Measurements from ENCODE around the gene DMD.
A peak's percentile ranks its signal among the peaks of the same experiment; 100 is the strongest.

DMD gene

GRCh38 chrX:31279359-31279758 is 1932.0 kb downstream of the DMD start:
- Histone ChIP-seq H3K27me3 (ENCODE audit: control insufficient read depth in 1 of 2, insufficient read depth in 2 of 2, low read length in 2 of 2) (no peaks in the 10 kb centered on the region), H3K9me3 (ENCODE audit: control insufficient read depth in 2 of 2, low read length in 2 of 2) (no peaks in the 10 kb centered on the region), H3K36me3 (ENCODE audit: control insufficient read depth in 2 of 2, insufficient read depth in 2 of 2, low read length in 2 of 2) (no peaks in the 10 kb centered on the region), H3K27ac (ENCODE audit: low read length) (no peak overlapping the region), H3K4me1 (ENCODE audit: control insufficient read depth, insufficient read depth, low read length) (no peaks in the 10 kb centered on the region), H3K4me3 (ENCODE audit: low read length in 2 of 2) (no peak overlapping the region), H3K9ac (ENCODE audit: low read length in 2 of 2) (no peak overlapping the region)

DNA sequence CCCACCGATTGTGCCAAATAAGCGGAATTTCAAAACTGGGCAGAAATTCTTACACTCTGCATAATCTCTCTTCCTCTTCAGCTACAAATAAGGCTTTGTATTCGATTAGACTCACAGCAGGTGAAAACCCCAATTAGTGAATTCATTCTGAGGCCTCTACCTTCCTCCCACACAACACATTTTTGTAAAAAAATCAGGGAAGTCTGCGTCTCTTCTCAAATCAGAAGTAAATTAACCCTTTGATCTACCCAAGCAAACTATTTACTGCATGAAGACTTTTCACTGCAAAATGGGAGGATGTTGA is 1938.9 kb downstream of the DMD start:
- Histone ChIP-seq H3K9ac (ENCODE audit: low read length in 2 of 2) (no peak overlapping the region), H3K4me1 (ENCODE audit: control insufficient read depth, insufficient read depth, low read length) (no peaks in the 10 kb centered on the region), H3K27ac (ENCODE audit: low read length) (no peak overlapping the region), H3K9me3 (ENCODE audit: control insufficient read depth in 2 of 2, low read length in 2 of 2) (no peaks in the 10 kb centered on the region), H3K4me3 (ENCODE audit: low read length in 2 of 2) (no peak overlapping the region), H3K36me3 (ENCODE audit: control insufficient read depth in 2 of 2, insufficient read depth in 2 of 2, low read length in 2 of 2) (no peaks in the 10 kb centered on the region), H3K27me3 (ENCODE audit: control insufficient read depth in 1 of 2, insufficient read depth in 2 of 2, low read length in 2 of 2) (no peaks in the 10 kb centered on the region)

DNA sequence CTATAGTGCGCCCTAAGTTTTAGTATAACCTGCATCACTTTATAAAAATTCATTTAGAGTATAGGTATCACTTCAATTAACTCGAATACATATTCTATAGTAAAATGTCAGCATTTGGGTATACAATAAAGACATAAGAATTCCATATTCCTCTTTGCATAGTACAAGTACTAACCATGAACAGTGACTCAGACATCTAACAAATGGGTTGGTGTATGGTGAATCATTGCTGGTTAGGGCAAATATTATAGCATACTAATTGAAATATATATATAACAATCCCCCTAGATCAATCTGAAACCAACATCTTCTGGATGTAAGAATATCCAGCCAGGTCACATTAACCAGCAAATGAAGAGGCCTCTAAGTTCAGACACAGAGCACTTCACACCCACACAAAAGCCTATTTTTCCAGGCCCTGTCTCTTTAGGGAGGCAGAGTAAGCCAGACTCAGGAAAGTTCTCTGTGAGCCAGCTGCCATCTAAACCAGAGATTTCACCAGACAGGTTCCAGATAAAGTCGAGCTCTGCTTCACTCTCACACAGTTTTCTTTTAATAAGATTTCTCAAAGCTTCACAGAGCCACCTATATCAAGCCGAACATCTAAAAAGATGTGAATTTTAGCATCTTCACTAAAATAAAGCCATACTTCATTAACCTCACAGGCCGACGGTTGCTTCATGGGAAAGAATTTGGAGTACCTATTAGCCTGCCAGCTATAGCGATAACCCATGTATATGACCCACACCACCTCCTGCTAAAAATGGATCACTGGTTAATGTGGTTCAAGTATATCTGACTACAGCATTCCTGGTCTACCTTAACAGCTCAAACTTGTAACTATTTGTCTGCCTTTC is 1939.5 kb downstream of the DMD start:
- no peak overlapping the region for H3K27ac ChIP-seq (ENCODE audit: low read length)
- H3K36me3 ChIP-seq (ENCODE audit: control insufficient read depth in 2 of 2, insufficient read depth in 2 of 2, low read length in 2 of 2) = no peaks in the 10 kb centered on the region
- no peak overlapping the region for H3K9ac ChIP-seq (ENCODE audit: low read length in 2 of 2)
- H3K27me3 ChIP-seq (ENCODE audit: control insufficient read depth in 1 of 2, insufficient read depth in 2 of 2, low read length in 2 of 2) = no peaks in the 10 kb centered on the region
- H3K4me1 ChIP-seq (ENCODE audit: control insufficient read depth, insufficient read depth, low read length) = no peaks in the 10 kb centered on the region
- no peaks in the 10 kb centered on the region for H3K9me3 ChIP-seq (ENCODE audit: control insufficient read depth in 2 of 2, low read length in 2 of 2)
- H3K4me3 ChIP-seq (ENCODE audit: low read length in 2 of 2) = no peak overlapping the region

GRCh38 chrX:31269914-31270313 is 1941.4 kb downstream of the DMD start:
- no peaks in the 10 kb centered on the region for H3K27me3 ChIP-seq (ENCODE audit: control insufficient read depth in 1 of 2, insufficient read depth in 2 of 2, low read length in 2 of 2)
- H3K36me3 ChIP-seq (ENCODE audit: control insufficient read depth in 2 of 2, insufficient read depth in 2 of 2, low read length in 2 of 2) = no peaks in the 10 kb centered on the region
- no peaks in the 10 kb centered on the region for H3K4me1 ChIP-seq (ENCODE audit: control insufficient read depth, insufficient read depth, low read length)
- H3K9me3 ChIP-seq (ENCODE audit: control insufficient read depth in 2 of 2, low read length in 2 of 2) = no peaks in the 10 kb centered on the region
- H3K4me3 ChIP-seq (ENCODE audit: low read length in 2 of 2) = no peak overlapping the region
- H3K27ac ChIP-seq (ENCODE audit: low read length) = no peak overlapping the region
- H3K9ac ChIP-seq (ENCODE audit: low read length in 2 of 2) = no peak overlapping the region

GRCh38 chrX:31268359-31268758 is 1943.0 kb downstream of the DMD start:
- H3K9ac ChIP-seq (ENCODE audit: low read length in 2 of 2) = no peak overlapping the region
- no peak overlapping the region for H3K27ac ChIP-seq (ENCODE audit: low read length)
- H3K4me3 ChIP-seq (ENCODE audit: low read length in 2 of 2) = no peak overlapping the region
- no peaks in the 10 kb centered on the region for H3K27me3 ChIP-seq (ENCODE audit: control insufficient read depth in 1 of 2, insufficient read depth in 2 of 2, low read length in 2 of 2)
- no peaks in the 10 kb centered on the region for H3K36me3 ChIP-seq (ENCODE audit: control insufficient read depth in 2 of 2, insufficient read depth in 2 of 2, low read length in 2 of 2)
- no peaks in the 10 kb centered on the region for H3K9me3 ChIP-seq (ENCODE audit: control insufficient read depth in 2 of 2, low read length in 2 of 2)
- no peaks in the 10 kb centered on the region for H3K4me1 ChIP-seq (ENCODE audit: control insufficient read depth, insufficient read depth, low read length)

DNA sequence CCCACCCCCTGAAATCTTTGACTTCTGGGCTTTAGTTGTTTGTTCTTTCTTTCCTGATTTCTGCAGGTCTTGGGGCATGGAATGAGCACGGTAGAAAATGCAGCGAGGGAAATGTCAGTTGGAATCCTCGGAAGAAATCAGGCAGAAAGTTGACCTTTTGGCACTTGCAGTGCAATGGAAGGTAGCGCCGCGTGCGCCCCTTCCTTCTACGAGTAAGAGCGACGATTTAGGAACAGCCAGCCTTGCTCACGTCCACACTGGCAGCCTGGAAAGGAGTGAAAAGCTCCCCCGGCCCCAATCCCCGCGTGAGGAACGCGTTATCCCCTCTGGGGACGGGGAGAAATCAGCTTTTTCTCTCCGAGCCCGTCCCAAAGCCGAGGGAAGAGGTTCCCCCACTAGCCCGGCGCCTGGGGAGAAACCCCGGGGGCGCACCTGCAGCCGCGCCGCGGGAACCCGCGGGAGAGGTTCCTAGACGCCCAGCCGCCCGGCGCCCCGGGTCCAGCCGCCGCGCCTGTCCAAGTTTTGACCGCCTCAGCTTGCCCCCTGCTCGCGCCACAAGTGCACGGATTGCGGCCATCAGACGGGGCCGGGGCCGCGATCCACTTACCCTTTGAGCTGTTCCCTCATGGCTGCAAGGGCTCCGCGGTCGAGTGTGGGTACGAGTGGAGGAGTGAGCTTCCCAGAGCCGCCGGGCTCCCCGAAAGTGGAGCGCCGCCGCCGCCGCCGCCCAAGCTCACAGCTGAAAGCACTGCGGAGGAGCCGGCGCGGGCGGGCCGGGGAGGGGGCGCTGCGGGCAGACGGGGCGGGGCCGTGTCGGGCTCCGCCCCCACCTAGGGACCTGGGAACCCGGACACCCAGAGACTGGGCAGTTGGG is 1944.9 kb downstream of the DMD start:
- H3K4me1 ChIP-seq (ENCODE audit: control insufficient read depth, insufficient read depth, low read length) = no peaks in the 10 kb centered on the region
- peak overlapping the region; percentile 63 to 69 for H3K4me3 ChIP-seq (ENCODE audit: low read length in 2 of 2)
- H3K36me3 ChIP-seq (ENCODE audit: control insufficient read depth in 2 of 2, insufficient read depth in 2 of 2, low read length in 2 of 2) = no peaks in the 10 kb centered on the region
- H3K9me3 ChIP-seq (ENCODE audit: control insufficient read depth in 2 of 2, low read length in 2 of 2) = no peaks in the 10 kb centered on the region
- H3K27me3 ChIP-seq (ENCODE audit: control insufficient read depth in 1 of 2, insufficient read depth in 2 of 2, low read length in 2 of 2) = no peaks in the 10 kb centered on the region
- no peak overlapping the region for H3K27ac ChIP-seq (ENCODE audit: low read length)
- peak overlapping the region in 1 of 2 donors; percentile 44 for H3K9ac ChIP-seq (ENCODE audit: low read length in 2 of 2)

- Histone ChIP-seq H3K4me1 (ENCODE audit: control insufficient read depth, insufficient read depth, low read length) (no peaks in the 10 kb centered on the region), H3K9ac (ENCODE audit: low read length in 2 of 2) (no peak overlapping the region), H3K36me3 (ENCODE audit: control insufficient read depth in 2 of 2, insufficient read depth in 2 of 2, low read length in 2 of 2) (no peaks in the 10 kb centered on the region), H3K27me3 (ENCODE audit: control insufficient read depth in 1 of 2, insufficient read depth in 2 of 2, low read length in 2 of 2) (no peaks in the 10 kb centered on the region), H3K4me3 (ENCODE audit: low read length in 2 of 2) (peak overlapping the region in 1 of 2 donors; percentile 1), H3K9me3 (ENCODE audit: control insufficient read depth in 2 of 2, low read length in 2 of 2) (no peaks in the 10 kb centered on the region), H3K27ac (ENCODE audit: low read length) (no peak overlapping the region)
Measured at GRCh38 chrX:31265383-31265782, 1946.0 kb downstream of the DMD start.

DNA sequence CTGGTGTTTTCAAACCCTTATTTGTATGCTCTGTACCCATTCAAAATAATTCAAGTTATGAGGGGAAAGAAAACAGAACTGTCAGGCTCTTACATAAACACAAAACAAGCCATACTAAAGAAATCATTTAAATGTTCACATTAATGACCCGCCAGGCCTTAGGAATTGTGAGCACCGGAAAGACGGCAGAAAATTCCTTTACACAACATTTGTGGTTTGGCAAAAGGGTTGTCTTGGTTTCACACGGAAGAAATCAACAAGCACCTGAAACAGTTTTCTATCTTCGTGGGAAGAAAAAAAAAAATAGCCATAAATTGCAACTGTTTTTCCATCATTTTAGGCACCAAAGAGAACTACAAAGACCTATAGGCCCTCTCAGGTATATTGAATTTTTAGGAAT is 1951.0 kb downstream of the DMD start:
- no peaks in the 10 kb centered on the region for H3K4me1 ChIP-seq (ENCODE audit: control insufficient read depth, insufficient read depth, low read length)
- H3K27ac ChIP-seq (ENCODE audit: low read length) = no peak overlapping the region
- H3K9ac ChIP-seq (ENCODE audit: low read length in 2 of 2) = no peak overlapping the region
- no peaks in the 10 kb centered on the region for H3K36me3 ChIP-seq (ENCODE audit: control insufficient read depth in 2 of 2, insufficient read depth in 2 of 2, low read length in 2 of 2)
- no peaks in the 10 kb centered on the region for H3K27me3 ChIP-seq (ENCODE audit: control insufficient read depth in 1 of 2, insufficient read depth in 2 of 2, low read length in 2 of 2)
- no peak overlapping the region for H3K4me3 ChIP-seq (ENCODE audit: low read length in 2 of 2)
- H3K9me3 ChIP-seq (ENCODE audit: control insufficient read depth in 2 of 2, low read length in 2 of 2) = no peaks in the 10 kb centered on the region

- Histone ChIP-seq H3K9ac (ENCODE audit: low read length in 2 of 2) (no peak overlapping the region), H3K36me3 (ENCODE audit: control insufficient read depth in 2 of 2, insufficient read depth in 2 of 2, low read length in 2 of 2) (no peaks in the 10 kb centered on the region), H3K4me3 (ENCODE audit: low read length in 2 of 2) (no peak overlapping the region), H3K27ac (ENCODE audit: low read length) (no peak overlapping the region), H3K9me3 (ENCODE audit: control insufficient read depth in 2 of 2, low read length in 2 of 2) (no peaks in the 10 kb centered on the region), H3K27me3 (ENCODE audit: control insufficient read depth in 1 of 2, insufficient read depth in 2 of 2, low read length in 2 of 2) (no peaks in the 10 kb centered on the region), H3K4me1 (ENCODE audit: control insufficient read depth, insufficient read depth, low read length) (no peaks in the 10 kb centered on the region)
Measured at GRCh38 chrX:31258166-31258565, 1953.2 kb downstream of the DMD start.

GRCh38 chrX:31255310-31256033 is 1955.9 kb downstream of the DMD start:
- Histone ChIP-seq H3K9me3 (ENCODE audit: control insufficient read depth in 2 of 2, low read length in 2 of 2) (no peaks in the 10 kb centered on the region), H3K4me3 (ENCODE audit: low read length in 2 of 2) (no peak overlapping the region), H3K27ac (ENCODE audit: low read length) (no peak overlapping the region), H3K9ac (ENCODE audit: low read length in 2 of 2) (no peak overlapping the region), H3K4me1 (ENCODE audit: control insufficient read depth, insufficient read depth, low read length) (no peaks in the 10 kb centered on the region), H3K27me3 (ENCODE audit: control insufficient read depth in 1 of 2, insufficient read depth in 2 of 2, low read length in 2 of 2) (no peaks in the 10 kb centered on the region), H3K36me3 (ENCODE audit: control insufficient read depth in 2 of 2, insufficient read depth in 2 of 2, low read length in 2 of 2) (no peaks in the 10 kb centered on the region)

Measured in stomach smooth muscle (tissue), 2 donors.